HEK293 (cell line): Measurements from ENCODE around the gene STOX2.

Experiments
- CTCF ChIP-seq: fragments of 450-650 bp; formaldehyde crosslinking; IDR thresholded peaks from 2 replicates; pipeline ENCODE4 v1.5.1; 2016; ENCODE audit warnings: missing biosample characterization, missing genetic modification characterization
- HOXA7 ChIP-seq: sonication (generic); formaldehyde crosslinking; IDR thresholded peaks from 2 replicates; pipeline ENCODE4 v1.8.1; 2022; ENCODE audit warnings: missing genetic modification reagents, borderline replicate concordance
- MYNN ChIP-seq: fragments of 450-650 bp; formaldehyde crosslinking; IDR thresholded peaks from 2 replicates; pipeline ENCODE4 v1.5.1; 2016; ENCODE audit warnings: missing biosample characterization, missing genetic modification characterization, borderline replicate concordance
- PBX3 ChIP-seq: sonication (generic); formaldehyde crosslinking; IDR thresholded peaks from 2 replicates; pipeline ENCODE4 v1.8.1; 2022; ENCODE audit warnings: mild to moderate bottlenecking, moderate library complexity, missing genetic modification reagents
- ZBTB11 ChIP-seq: fragments of 450-650 bp; formaldehyde crosslinking; conservative IDR thresholded peaks from 2 replicates; pipeline ENCODE4 v1.5.1; 2016; ENCODE audit warnings: low read depth, missing biosample characterization, missing genetic modification characterization
- ZEB2 ChIP-seq: fragments of 450-650 bp; formaldehyde crosslinking; IDR thresholded peaks from 2 replicates; pipeline ENCODE4 v1.5.1; 2016; ENCODE audit warnings: missing biosample characterization, missing genetic modification characterization
- ZNF114 ChIP-seq: fragments of 450-650 bp; formaldehyde crosslinking; IDR thresholded peaks from 2 replicates; pipeline ENCODE4 v1.5.0; 2017; ENCODE audit warnings: missing biosample characterization, missing genetic modification characterization
- ZNF248 ChIP-seq: fragments of 450-650 bp; formaldehyde crosslinking; IDR thresholded peaks from 2 replicates; pipeline ENCODE4 v1.5.1; 2017; ENCODE audit warnings: missing biosample characterization, missing genetic modification characterization
- ZNF362 ChIP-seq: fragments of 450-650 bp; formaldehyde crosslinking; IDR thresholded peaks from 2 replicates; pipeline ENCODE4 v1.5.1; 2016; ENCODE audit warnings: missing biosample characterization, missing genetic modification characterization
- ZNF621 ChIP-seq: fragments of 450-650 bp; formaldehyde crosslinking; IDR thresholded peaks from 2 replicates; pipeline ENCODE4 v1.5.1; 2017; ENCODE audit warnings: missing biosample characterization, missing genetic modification characterization
- ZNF704 ChIP-seq: fragments of 450-650 bp; formaldehyde crosslinking; IDR thresholded peaks from 2 replicates; pipeline ENCODE4 v1.5.1; 2016; ENCODE audit warnings: missing biosample characterization, missing genetic modification characterization
- ZNF777 ChIP-seq: fragments of 450-650 bp; formaldehyde crosslinking; IDR thresholded peaks from 2 replicates; pipeline ENCODE4 v1.5.1; 2017; ENCODE audit warnings: missing biosample characterization, missing genetic modification characterization, borderline replicate concordance
- TF ChIP-seq, protein P1 (sequence below): fragments of 450-650 bp; formaldehyde crosslinking; IDR thresholded peaks from 2 replicates; pipeline ENCODE4 v1.5.1; 2016; ENCODE audit warnings: missing biosample characterization, missing genetic modification characterization
- TF ChIP-seq, protein P2 (sequence below): fragments of 450-650 bp; formaldehyde crosslinking; IDR thresholded peaks from 2 replicates; pipeline ENCODE4 v1.5.1; 2016; ENCODE audit warnings: missing biosample characterization, missing genetic modification characterization

DNA sequence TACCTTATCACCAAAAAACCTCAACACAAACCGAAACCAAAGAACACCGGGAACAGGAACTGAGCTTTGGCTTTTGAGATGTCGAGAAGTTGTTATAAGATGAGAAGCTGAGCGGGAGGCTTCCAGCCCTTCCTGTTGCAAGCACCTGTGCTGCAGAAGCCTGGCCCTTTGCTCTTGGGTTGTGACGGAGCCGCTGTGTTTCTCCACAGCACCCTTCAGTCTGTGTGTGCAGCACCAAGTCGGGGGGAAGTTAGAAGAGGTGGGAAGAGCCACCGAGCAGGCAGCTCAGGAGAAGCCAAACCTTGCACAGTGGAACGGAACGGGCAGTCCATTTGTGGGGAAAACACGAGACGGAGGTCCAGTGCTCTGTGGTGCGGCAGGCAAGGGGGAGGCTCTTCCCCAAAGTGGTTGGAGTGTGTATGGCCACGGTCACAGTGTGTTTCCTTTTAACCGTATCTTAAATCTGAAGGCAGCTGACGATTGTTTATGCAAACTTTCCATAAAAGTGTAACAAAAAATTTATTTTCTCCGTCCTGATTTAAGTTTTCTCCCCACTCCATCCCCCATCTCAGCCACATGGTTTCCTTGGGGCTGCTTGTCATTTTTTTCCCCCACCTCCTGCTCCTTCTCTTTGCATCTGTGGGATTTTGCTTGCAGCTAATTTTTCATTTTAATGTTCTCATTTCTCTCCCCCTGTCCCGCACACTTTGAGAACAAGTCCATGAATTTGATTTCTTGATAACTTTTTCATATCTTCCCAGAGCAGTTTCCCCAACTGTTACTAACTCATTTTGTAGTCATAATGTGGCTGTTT, 123.7 kb downstream of the STOX2 start:
- TF ChIP-seq CTCF (tag by site-specific recombination) (no peak), ZNF114 (tag by site-specific recombination) (no peak), ZNF777 (tag by site-specific recombination) (no peak), ZEB2 (tag by site-specific recombination) (no peak), ZNF248 (tag by site-specific recombination) (no peak), ZNF621 (no peak), ZNF362 (tag by site-specific recombination) (no peak), MYNN (tag by site-specific recombination) (no peak), PBX3 (no peak), HOXA7 (CRISPR knock-in tag) (no peak), ZBTB11 (tag by site-specific recombination) (no peak), ZNF704 (tag by site-specific recombination) (no peak)
- TF ChIP-seq, protein P1, sequence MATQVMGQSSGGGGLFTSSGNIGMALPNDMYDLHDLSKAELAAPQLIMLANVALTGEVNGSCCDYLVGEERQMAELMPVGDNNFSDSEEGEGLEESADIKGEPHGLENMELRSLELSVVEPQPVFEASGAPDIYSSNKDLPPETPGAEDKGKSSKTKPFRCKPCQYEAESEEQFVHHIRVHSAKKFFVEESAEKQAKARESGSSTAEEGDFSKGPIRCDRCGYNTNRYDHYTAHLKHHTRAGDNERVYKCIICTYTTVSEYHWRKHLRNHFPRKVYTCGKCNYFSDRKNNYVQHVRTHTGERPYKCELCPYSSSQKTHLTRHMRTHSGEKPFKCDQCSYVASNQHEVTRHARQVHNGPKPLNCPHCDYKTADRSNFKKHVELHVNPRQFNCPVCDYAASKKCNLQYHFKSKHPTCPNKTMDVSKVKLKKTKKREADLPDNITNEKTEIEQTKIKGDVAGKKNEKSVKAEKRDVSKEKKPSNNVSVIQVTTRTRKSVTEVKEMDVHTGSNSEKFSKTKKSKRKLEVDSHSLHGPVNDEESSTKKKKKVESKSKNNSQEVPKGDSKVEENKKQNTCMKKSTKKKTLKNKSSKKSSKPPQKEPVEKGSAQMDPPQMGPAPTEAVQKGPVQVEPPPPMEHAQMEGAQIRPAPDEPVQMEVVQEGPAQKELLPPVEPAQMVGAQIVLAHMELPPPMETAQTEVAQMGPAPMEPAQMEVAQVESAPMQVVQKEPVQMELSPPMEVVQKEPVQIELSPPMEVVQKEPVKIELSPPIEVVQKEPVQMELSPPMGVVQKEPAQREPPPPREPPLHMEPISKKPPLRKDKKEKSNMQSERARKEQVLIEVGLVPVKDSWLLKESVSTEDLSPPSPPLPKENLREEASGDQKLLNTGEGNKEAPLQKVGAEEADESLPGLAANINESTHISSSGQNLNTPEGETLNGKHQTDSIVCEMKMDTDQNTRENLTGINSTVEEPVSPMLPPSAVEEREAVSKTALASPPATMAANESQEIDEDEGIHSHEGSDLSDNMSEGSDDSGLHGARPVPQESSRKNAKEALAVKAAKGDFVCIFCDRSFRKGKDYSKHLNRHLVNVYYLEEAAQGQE (tag by site-specific recombination): no peak
- TF ChIP-seq, protein P2, sequence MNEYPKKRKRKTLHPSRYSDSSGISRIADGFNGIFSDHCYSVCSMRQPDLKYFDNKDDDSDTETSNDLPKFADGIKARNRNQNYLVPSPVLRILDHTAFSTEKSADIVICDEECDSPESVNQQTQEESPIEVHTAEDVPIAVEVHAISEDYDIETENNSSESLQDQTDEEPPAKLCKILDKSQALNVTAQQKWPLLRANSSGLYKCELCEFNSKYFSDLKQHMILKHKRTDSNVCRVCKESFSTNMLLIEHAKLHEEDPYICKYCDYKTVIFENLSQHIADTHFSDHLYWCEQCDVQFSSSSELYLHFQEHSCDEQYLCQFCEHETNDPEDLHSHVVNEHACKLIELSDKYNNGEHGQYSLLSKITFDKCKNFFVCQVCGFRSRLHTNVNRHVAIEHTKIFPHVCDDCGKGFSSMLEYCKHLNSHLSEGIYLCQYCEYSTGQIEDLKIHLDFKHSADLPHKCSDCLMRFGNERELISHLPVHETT (tag by site-specific recombination): no peak
